ENCODE measurements around the gene FAM221A. TPM values are rescaled to one million over a fixed set of nuclear protein-coding genes. Genes with fewer than 3 reads are reported as not detected.

Gene FAM221A
- total RNA-seq, 1 donor from 2014 or later, result 10.1 TPM

DNA sequence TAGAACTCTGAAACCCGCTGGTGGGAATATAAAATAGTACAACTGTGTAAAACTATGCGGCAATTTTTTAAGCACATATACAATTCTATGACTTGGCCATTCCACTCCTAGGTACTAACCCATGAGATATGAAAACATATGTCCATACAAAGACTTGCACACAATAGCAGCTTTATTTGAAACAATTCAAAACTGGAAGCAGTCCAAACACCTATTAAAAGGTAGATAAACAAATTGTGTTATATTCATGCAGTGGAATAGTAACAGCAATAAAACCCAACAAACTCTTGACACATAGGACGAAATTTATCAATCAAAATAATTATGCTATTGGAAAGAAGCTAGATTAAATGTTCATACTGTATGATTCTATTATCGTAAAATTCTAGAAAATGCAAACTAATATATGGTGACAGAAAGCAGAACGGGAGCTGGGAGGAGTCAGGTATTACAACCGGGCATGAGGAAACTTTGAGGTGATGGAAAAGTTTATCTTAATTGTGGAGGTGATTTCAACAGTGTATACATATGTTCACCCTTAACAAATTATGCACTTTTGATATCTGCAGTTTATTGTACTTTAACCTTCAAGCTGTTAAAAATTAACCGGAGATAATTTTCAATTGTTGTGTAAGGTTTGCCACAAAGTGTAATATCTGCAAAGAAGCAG lies 29.2 kb downstream of the FAM221A start:
- Histone ChIP-seq H3K4me1 (no peaks in the 10 kb centered on the region), H3K4me3 (no peak overlapping the region), H3K9me3 (peaks cover 0 to 7% of the 10 kb centered on the region in 2 donors), H3K36me3 (peaks cover 5 to 14% of the 10 kb centered on the region in 2 donors), H3K27ac (no peak overlapping the region), H3K27me3 (no peaks in the 10 kb centered on the region)
- DNase-seq (ENCODE audit: low spot score in 2 of 2), result no peak
- intact Hi-C loops (cut with DNase I), result no loop called here
- TF ChIP-seq, protein P1, sequence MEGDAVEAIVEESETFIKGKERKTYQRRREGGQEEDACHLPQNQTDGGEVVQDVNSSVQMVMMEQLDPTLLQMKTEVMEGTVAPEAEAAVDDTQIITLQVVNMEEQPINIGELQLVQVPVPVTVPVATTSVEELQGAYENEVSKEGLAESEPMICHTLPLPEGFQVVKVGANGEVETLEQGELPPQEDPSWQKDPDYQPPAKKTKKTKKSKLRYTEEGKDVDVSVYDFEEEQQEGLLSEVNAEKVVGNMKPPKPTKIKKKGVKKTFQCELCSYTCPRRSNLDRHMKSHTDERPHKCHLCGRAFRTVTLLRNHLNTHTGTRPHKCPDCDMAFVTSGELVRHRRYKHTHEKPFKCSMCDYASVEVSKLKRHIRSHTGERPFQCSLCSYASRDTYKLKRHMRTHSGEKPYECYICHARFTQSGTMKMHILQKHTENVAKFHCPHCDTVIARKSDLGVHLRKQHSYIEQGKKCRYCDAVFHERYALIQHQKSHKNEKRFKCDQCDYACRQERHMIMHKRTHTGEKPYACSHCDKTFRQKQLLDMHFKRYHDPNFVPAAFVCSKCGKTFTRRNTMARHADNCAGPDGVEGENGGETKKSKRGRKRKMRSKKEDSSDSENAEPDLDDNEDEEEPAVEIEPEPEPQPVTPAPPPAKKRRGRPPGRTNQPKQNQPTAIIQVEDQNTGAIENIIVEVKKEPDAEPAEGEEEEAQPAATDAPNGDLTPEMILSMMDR (IDR thresholded peaks at IDR 0.05), result no peak

DNA sequence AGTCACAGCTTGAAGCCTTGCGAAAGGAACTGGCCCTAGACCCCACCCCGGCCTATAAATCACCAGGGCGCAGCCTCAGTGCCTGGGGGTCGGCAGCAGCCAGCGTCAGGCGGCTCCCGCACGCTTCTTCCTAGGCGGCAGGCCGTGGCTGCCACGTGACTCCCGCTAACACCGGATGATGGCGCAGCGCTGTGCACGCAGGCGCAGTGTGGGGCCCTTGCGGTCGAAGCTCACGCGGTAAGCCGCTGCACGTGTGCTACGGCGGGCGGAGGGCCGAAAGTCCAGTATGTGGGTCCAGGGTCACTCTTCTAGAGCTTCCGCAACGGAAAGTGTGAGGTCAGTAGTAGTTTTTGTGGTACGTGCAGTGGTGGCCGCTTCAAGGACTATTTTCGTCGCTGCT lies 30.0 kb downstream of the FAM221A start, which contains the start of gene STK31:
TSS of gene STK31 (plus strand) at position 220 of the 400 bp plus-strand sequence. CDS start at position 287, 67 bp downstream.
- no peaks in the 10 kb centered on the region for H3K27me3 ChIP-seq
- intact Hi-C loops (cut with DNase I), result no loop called here
- DNase-seq (ENCODE audit: low spot score in 2 of 2), result no peak
- no peaks in the 10 kb centered on the region for H3K4me1 ChIP-seq
- H3K36me3 ChIP-seq, result peaks cover 4 to 7% of the 10 kb centered on the region in 2 donors
- TF ChIP-seq, protein P1 (IDR thresholded peaks at IDR 0.05), result no peak
- no peak within 1 kb of the TSS for H3K27ac ChIP-seq
- no peak within 1 kb of the TSS for H3K4me3 ChIP-seq
- peaks cover 0 to 7% of the 10 kb centered on the region in 2 donors for H3K9me3 ChIP-seq

DNA sequence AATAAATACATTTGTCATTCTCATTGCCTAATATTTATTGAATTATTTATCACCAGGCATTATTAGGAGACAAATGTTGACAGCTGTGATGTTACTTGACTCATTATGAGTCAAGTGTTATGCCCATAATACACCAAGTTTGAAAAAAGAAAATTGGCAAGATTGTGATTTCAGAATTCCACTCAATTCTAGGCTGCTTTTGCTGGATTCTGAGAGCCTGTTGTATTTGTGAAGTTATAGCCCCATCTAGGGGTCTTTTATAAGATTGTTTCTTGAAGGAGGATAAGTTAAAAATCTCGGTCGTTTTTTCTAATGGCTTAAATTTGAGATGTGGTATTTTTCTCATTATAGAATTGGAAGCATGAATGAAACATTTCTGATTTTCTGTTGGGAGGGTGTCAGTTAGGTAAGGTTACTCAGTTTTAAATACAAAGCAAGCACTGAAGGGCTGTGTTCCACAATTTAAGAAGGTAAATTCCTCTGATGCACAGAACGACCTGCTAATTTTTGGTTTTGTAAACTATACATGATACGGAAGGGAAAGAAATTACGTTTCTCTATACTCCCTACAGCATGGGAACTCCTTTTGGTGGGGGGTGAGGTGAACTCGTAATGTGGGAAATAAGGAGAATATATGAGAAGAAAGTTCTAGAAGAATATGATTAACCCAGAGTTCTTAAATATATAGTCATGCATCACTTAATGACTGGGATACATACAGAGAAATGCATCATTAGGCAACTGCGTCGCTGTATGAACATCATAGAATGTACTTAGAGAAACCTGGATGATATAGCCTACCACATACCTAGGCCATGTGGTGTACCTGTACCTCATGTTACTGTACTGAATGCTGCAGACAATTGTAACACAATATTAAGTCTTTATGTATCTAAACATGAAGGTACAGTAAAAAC lies 32.6 kb downstream of the FAM221A start:
- Histone ChIP-seq H3K27ac (no peak overlapping the region), H3K4me1 (no peaks in the 10 kb centered on the region), H3K4me3 (no peak overlapping the region), H3K9me3 (no peaks in the 10 kb centered on the region), H3K36me3 (no peaks in the 10 kb centered on the region), H3K27me3 (no peaks in the 10 kb centered on the region)
- TF ChIP-seq, protein P1 (IDR thresholded peaks at IDR 0.05), result peak; percentile 57 to 73 (median 59)
- DNase-seq (ENCODE audit: low spot score in 2 of 2), result no peak
- intact Hi-C loops (cut with DNase I), result loop anchor here (1.0 to 2.0 kb wide), 2 partner anchors 142 to 166 kb away; no protein-coding TSS in a partner anchor

DNA sequence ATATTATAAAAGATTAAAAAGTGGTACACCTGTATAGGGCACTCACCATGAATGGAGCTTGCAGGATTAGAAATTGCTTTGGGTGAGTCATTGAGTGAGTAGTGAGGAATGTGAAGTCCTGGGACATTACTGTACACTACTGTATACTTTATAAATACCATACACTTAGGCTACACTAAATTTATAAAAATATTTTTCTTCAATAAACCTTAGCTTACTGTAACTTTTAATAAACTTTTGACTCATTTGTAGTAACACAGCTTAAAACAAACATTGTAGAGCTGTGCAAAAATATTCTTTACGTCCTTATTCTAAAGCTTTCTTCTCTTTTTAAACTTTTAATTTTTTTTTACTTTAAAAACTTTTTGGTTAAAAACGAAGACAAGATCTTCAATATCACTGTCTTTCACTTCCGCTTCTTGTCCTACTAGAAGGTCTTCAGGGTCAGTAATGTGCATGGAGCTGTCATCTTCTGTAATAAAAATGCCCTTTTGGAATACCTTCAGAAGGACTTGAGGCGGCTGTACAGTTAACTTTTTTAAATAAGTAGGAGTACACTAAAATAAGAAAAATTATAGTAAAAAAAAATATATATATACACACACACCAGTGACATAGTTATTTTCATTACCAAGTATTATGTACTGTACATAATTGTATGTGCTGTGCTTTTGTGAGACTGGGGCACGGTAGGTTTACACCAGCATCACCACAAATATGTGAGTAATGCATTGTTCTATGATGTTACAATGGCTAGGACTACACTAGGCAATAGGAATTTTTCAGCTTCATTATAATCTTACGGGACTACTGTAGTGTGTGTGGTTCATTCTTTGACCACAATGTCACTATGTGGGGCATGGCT lies 33.5 kb downstream of the FAM221A start:
- Histone ChIP-seq H3K4me1 (no peaks in the 10 kb centered on the region), H3K36me3 (no peaks in the 10 kb centered on the region), H3K27me3 (no peaks in the 10 kb centered on the region), H3K9me3 (no peaks in the 10 kb centered on the region), H3K27ac (no peak overlapping the region), H3K4me3 (no peak overlapping the region)
- no peak for DNase-seq (ENCODE audit: low spot score in 2 of 2)
- TF ChIP-seq, protein P1 (IDR thresholded peaks at IDR 0.05), result no peak
- intact Hi-C loops (cut with DNase I), result loop anchor here (2.0 kb wide), 1 partner anchor 167 kb away; no protein-coding TSS in a partner anchor

DNA sequence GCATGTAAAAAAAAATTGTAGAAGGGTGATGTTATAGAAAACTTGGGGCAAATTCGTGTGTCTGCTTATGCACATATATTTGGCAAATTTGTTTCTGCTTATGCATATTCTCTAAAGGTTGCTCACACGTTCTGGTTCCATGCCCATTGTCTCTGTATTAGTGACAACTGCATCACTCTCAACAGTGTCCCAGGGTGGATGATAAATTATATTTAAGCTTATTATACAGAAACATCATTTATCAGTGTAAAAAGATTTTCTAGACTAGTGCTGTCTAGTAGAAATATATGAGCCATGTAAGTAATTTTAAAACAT lies 34.1 kb downstream of the FAM221A start:
- Histone ChIP-seq H3K4me1 (no peaks in the 10 kb centered on the region), H3K27me3 (no peaks in the 10 kb centered on the region), H3K4me3 (no peak overlapping the region), H3K36me3 (no peaks in the 10 kb centered on the region), H3K27ac (no peak overlapping the region), H3K9me3 (no peaks in the 10 kb centered on the region)
- DNase-seq (ENCODE audit: low spot score in 2 of 2), result no peak
- TF ChIP-seq, protein P1 (IDR thresholded peaks at IDR 0.05), result no peak
- intact Hi-C loops (cut with DNase I), result no loop called here
